NCI-H1694 treated with DMSO at 0.1 percent for 48 hours (cell line): ENCODE results near the gene NEUROD6.

Source experiments
- DNase-seq: peaks from one replicate; lab custom pipeline; 2025; lab: John Stamatoyannopoulos, UW

The NEUROD6 gene

DNA sequence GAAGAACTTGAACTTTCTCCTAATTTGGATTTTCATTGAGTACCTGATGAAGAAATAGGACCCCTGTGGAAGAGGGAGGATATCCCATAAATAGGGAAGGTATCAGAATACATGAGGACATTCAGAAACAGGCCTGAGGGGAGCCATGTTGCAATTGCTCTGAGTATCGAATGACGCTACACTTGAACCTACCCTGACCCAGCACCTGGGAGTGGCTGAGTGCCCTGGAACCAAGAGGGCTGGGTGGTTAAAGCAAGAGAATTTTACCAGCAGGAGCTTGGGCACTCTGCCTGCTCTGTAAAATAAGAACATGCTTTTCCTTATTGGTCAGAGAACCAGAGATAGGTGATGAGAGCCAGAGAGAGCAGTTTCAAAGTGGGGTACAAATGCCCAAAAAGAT lies 7.2 kb downstream of the NEUROD6 start:
- no peak for DNase-seq

- DNase-seq = no peak
Observed at GRCh38 chr7:31327071-31327470, 13.5 kb downstream of the NEUROD6 start.

GRCh38 chr7:31326416-31326815 lies 14.1 kb downstream of the NEUROD6 start:
- no peak for DNase-seq

GRCh38 chr7:31323101-31323500 lies 17.4 kb downstream of the NEUROD6 start:
- DNase-seq = no peak

GRCh38 chr7:31320675-31321074 lies 19.9 kb downstream of the NEUROD6 start:
- DNase-seq = no peak

DNA sequence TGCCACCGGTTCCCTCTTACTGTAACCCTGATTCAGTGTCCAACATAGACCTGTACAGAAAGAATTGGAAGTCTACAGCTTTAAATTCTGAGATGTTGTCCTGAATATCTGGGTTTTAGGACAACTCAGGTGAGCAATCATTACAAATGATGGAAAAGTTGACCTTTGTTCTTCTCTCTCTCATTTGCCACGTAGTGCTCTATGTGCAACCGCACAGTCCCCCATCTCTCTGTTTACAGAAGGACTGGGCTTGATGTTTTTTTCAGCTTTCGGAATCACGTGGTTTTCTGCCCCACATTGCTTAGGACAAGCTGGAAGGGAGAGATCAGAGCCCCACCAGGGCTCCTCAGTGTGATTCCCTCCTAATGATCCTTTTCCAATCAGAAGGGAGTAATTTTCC lies 22.2 kb downstream of the NEUROD6 start:
- no peak for DNase-seq

DNA sequence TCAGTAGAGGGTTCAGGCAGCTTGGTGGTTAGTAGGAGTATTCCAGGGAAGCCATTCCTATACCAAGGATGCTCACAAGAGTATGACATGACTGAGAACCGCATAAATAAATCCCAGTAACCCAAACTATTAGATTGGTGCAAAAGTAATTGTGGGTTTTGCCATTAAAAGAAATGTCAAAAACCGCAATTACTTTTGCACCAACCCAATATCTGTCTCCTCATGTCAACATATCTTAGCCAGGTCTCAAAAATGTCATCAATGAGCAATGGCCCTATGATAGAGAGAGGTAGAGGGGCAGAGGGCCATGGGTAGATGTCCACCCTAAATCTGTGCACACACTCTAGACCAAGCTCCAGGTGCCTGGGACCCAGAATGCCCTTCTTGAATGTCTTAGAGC lies 23.6 kb downstream of the NEUROD6 start:
- no peak for DNase-seq

DNA sequence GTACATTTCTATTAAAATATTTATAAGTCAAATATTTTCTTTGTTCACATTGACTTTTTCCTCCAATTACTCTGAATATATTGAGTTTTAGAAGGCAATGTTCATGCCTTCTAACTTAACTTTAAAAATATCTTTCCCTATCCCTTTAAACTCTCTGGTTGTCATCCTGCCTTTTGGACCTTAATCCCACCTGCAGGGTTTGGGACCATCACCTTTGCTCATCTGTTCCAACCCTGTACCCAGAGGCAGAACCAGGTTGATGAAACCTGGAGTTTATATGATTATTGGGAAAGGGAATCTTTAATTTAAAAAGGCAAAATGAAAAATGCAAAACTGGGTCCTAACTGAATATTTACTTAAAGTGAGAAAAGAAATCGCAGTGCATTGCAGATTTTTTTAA lies 24.8 kb downstream of the NEUROD6 start:
- no peak for DNase-seq

GRCh38 chr7:31314781-31315180 lies 25.7 kb downstream of the NEUROD6 start:
- DNase-seq = no peak

DNA sequence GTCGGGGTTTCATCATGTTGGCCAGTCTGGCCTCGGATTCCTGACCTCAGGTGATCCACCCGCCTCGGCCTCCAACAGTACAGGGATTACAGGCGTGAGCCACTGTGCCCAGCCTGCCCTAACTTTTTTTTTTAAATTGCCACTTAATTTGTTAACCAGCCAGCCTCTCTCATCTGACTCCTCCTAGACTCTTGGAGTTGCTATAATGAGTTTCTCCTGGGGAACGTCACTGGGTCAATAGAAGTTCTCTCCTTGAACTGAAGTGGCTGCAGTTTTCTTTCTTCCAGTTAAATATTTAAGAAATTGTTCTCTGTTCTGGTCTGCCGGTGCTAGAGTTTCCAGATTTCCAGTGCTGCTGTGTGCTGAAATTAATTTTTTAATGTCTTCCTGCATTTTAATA lies 27.6 kb downstream of the NEUROD6 start:
- no peak for DNase-seq

GRCh38 chr7:31311552-31311951 lies 29.0 kb downstream of the NEUROD6 start:
- no peak for DNase-seq

DNA sequence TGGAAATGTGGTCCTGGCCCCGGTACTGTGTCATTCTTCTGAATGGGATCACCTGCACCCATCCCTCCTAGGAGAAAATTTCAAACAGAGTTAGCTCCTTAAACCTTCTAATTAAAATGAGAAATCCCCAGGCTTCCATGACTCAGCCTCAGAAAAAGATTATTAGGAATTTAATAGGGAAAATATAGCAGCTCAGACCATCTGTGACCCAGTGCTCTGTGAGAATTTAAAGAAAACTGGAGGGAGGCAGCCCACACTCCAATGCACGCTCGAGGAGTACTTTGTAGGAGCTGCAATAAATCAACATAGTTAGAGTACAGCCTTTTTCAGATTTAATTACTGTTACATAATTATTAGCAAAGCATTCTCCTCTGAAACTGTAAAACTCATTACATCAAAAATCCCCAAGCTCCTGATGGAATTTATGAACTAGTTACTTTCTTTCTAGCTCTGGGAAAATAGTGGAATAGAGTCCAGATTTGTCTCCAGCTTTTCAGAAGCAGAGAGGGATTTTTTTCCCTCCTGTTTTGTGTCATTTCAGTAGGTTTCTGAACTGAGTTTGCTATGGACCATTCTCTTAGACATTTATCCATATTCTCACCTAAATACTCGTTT lies 30.1 kb downstream of the NEUROD6 start:
- peak; percentile 55 for DNase-seq

DNA sequence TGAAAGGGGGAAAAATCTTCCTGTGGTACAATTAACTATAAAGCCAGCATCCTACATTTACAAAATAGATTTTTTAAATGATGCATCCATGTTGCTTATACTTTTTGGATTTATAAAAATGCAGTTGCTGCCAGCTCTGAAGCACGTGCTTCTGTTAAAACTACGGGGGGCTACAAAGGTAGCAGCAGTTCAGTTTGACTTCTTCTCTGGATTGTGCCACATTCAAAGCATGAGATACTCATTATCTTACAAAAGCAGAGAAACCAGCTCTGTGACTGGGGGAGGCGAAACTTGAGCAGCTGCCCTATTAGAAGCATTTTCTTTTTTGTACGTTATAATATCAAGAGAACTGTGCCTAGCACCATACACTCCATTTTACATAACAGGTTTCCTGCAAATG lies 31.1 kb downstream of the NEUROD6 start:
- DNase-seq = no peak

- DNase-seq = no peak
Observed at GRCh38 chr7:31308652-31309051, 31.9 kb downstream of the NEUROD6 start.

DNA sequence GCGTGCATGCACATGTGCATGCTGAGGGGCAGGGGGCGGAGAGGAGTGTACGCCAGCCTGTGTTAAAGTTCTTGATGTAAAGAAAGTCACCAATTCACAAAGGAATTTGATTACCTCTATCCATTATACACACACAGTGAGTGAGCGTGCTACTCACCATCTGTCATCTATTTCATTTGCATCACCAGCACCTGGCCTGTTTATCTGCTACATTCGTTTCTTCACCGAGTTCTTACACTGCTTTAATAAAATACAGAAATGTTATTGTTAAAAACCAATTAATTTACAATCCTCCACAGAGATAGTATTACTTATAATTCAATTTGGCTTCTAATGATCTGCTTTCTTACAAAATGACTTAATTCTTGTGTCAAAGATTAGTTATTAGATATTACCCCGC lies 32.6 kb downstream of the NEUROD6 start:
- peak; percentile 92 for DNase-seq

DNA sequence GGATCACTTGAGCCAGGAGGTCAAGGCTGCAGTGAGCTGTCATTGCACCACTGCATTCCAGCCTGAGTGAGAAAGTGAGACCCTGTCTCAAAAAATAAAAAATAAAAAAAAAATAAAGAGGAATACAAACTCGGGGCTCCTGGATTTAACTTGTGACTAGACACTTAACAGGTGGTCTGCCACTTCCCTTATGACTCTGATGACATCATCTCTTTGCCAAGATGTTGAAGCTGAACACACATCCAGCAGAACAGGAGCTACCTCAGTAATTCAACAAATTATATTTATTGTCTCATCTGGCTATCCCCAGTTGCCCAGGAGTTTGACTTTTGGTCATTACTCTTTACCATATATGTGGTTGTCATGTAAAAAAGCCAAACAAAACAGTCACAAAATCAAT lies 35.3 kb downstream of the NEUROD6 start:
- DNase-seq = no peak

DNA sequence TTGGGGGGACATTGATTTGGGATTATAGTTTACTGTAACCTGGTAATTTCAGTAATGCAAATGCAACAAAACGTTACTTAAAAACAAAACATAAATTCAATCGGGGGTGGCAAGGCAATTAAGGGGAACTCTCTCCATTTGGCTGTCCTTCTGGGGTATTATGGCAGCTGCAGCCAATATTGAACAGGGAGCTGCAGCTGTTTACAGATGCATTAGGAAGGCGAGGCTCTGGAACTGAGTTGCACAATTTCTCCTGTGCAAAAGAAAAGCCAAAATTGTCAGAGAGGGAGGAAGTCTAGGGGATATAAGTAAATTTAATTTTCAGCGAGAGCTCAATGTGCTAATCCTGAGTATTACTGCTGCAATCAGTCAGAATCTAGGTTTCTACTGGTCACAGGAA lies 36.1 kb downstream of the NEUROD6 start:
- no peak for DNase-seq

- DNase-seq = no peak
Observed at GRCh38 chr7:31302356-31302755, 38.2 kb downstream of the NEUROD6 start.

GRCh38 chr7:31299336-31299735 lies 41.2 kb downstream of the NEUROD6 start:
- no peak for DNase-seq

DNA sequence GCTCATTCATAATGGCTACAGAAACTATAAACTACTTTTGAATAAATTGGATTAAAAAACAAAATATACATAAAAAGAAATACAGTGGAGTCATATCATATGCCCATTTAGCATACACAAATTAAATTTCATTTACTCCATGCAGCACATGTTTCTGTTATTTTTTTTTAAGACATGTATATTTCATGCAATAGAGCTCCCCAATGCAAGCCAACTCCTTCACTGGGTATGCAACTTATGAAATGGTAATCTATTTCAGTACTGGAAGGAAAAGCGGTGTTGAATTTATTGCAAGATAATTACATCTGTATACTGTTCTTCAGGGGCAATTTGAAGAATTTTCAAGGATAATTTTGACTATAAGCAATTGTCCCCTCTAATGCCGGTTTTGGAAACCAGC lies 49.9 kb downstream of the NEUROD6 start:
- DNase-seq = no peak
